ENCODE measurements around the gene RALGAPA1. TPM values are rescaled to one million over a fixed set of nuclear protein-coding genes. Genes with fewer than 3 reads are reported as not detected.

Gene RALGAPA1
- total and polyA plus RNA-seq, 2 of the 13 experiments (the other 11 are each of a cell fraction or from before 2014, with no cell fraction given), result 65.0 to 89.2 TPM

DNA sequence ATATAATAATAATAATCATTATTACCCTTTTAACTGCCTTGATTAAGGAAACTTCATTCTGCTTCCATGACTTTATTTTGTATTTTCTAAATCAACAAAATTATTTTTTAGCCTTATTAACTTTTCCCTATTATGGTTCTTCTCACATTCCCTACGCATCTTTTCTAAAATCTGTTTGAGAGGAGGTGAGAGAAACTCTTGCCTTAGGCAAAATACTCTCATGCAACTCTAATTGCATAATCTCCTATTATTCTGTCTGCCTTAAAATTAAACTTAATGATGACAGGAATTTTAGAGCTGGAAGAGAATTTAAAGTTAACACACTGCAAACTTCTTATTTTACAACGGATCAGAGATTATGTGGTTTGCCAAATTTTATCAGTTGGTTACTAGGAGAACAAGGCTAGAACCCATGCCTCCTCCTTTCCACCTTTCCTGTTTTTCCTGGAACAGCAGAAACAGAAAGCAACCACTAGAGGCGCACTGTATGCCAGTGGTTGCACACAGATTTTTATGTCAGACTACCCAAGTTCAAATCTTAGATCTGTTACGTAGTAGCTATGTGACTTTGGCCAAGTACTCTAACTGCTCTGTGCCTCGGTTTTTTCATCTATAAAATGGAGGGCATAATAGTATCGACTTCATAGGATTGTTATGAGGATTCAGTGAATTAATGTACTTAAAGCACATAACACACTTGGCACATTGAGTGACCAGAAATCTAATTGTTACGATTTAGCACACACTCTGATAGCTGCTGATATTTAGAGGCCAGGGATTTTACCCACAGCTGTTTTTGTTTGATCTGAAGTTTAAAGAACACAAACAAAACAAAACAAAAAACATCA is 12.7 kb upstream of the RALGAPA1 start (continued):
- TF ChIP-seq PATZ1 (CRISPR knock-in tag; IDR thresholded peaks at IDR 0.05) (0 out of 2 replicates have a peak, but pooled peaks have one; percentile 31), ZNF138 (CRISPR knock-in tag; IDR thresholded peaks at IDR 0.05; ENCODE audit: low read depth) (no peak)

GRCh38 chr14:35819591-35820540 is 10.8 kb upstream of the RALGAPA1 start:
- POLR2A ChIA-PET, result no interaction called here
- 71% methylated on average over 32 of the region's 32 CpGs for WGBS (ENCODE audit: low lambda C conversion rate)
- Histone ChIP-seq H3K4me3 (replicated peaks in 1 of 3; ENCODE audit: insufficient read depth in 1 of 3, low read depth in 2 of 3, low read length in 3 of 3) (no peak overlapping the region), H3K79me2 (ENCODE audit: insufficient read depth, low read length) (no peaks in the 10 kb centered on the region), H3K27me3 (ENCODE audit: control insufficient read depth in 1 of 2, insufficient read depth in 2 of 2, low read length in 2 of 2) (no peaks in the 10 kb centered on the region), H3K4me1 (ENCODE audit: insufficient read depth, low read length) (peaks cover 27% of the 10 kb centered on the region), H3K36me3 (replicated peaks in 1 of 2; ENCODE audit: control insufficient read depth in 1 of 2, insufficient read depth in 2 of 2, low read length in 2 of 2) (no peaks in the 10 kb centered on the region), H3K9ac (ENCODE audit: insufficient read depth, low read depth, low read length) (no peak overlapping the region), H4K20me1 (ENCODE audit: insufficient read depth, low read length) (no peaks in the 10 kb centered on the region), H2AFZ (ENCODE audit: low read length) (no peak overlapping the region), H3K27ac (ENCODE audit: extremely low read length, insufficient read depth, low read length) (no peak overlapping the region), H3K9me3 (ENCODE audit: low read length) (no peaks in the 10 kb centered on the region), H3K4me2 (ENCODE audit: low read depth, low read length) (no peak overlapping the region)
- CTCF ChIA-PET (ENCODE audit: low intra/inter-chr PET ratio, low total read pairs), result interaction anchor here (2.4 kb wide), 1 partner anchor 133 kb away, joined by 13 read pairs; no protein-coding TSS in a partner anchor
- DNase-seq (ENCODE audit: low spot score) (no peak), FAIRE-seq (no peak), ATAC-seq (no peak)
- in situ Hi-C loops (cut with HindIII; ENCODE audit: extremely low pct_ligation_motif_present, low pct_unique_long_range_greater_than_20kb) (loop anchor here (5.0 to 25.0 kb wide), 4 partner anchors 125 to 683 kb away; partner anchors contain the start of gene INSM2), intact Hi-C loops (cut with micrococcal nuclease; ENCODE audit: unreplicated experiment) (loop anchor here (2.0 to 10.0 kb wide), 4 partner anchors 133 to 675 kb away; no protein-coding TSS in a partner anchor)
- no TSS peak for BruUV-seq (replicated peaks)
- TF ChIP-seq RXRB (CRISPR knock-in tag; IDR thresholded peaks at IDR 0.05; ENCODE audit: borderline replicate concordance) (no peak), SUZ12 (IDR thresholded peaks at IDR 0.05; ENCODE audit: low read depth, low read length) (no peak), SNAPC4 (CRISPR knock-in tag; IDR thresholded peaks at IDR 0.05) (0 out of 2 replicates have a peak, but pooled peaks have one; percentile 49), NFATC3 (CRISPR knock-in tag; IDR thresholded peaks at IDR 0.05) (no peak), KAT7 (CRISPR knock-in tag; IDR thresholded peaks at IDR 0.05; ENCODE audit: borderline replicate concordance) (no peak), PHF20 (CRISPR knock-in tag; IDR thresholded peaks at IDR 0.05) (no peak), ZNF503 (CRISPR knock-in tag; IDR thresholded peaks at IDR 0.05) (no peak), NFE2L1 (CRISPR knock-in tag; IDR thresholded peaks at IDR 0.05; ENCODE audit: borderline replicate concordance) (peak; percentile 69; the same call in 1 of the 2 replicates)
